Vagina (tissue), 2 donors: ENCODE measurements around the gene PARVA.

Experiments used
- POLR2AphosphoS5 ChIP-seq, 2 donors: sonication (generic); formaldehyde crosslinking; IDR thresholded peaks; one replicate each; pipeline ENCODE4 v1.9.0; 2017; ENCODE audit warnings: antibody characterized with exemption in 2 of 2, mild to moderate bottlenecking in 2 of 2, low read depth in 1 of 2; ENCODE audit not compliant: insufficient read depth in 1 of 2
- TF ChIP-seq, protein P1 (sequence below), 3 experiments: fragments of 450-650 bp in 2 of 3; fragments of 200-600 bp in 1 of 3; sonication (generic) in 1 of 3; IDR thresholded peaks; one replicate each; pipeline ENCODE4 v1.5.1; 2017 to 2019; ENCODE audit warnings: antibody characterized with exemption in 3 of 3, mild to moderate bottlenecking in 2 of 3, moderate library complexity in 2 of 3

DNA sequence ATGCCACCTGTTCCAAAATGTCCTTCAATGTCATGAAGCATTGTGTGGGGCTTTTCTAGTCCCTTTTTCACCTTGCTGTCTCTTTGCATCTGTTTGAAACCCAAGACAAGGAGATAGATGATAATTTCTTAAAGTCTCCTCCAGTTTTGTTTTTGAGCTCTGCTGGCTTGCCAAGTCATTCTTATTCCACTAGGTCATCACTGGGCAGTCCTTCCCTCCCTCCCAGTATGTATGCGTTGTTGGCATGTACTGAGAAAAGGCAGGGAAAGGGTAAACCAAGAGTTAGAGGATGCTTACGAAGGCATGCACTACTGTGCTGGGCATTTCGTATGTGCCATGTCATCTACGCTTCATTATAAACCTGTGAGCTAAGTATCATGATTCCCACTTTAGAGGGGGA lies 78.6 kb downstream of the PARVA start:
- TF ChIP-seq, protein P1, sequence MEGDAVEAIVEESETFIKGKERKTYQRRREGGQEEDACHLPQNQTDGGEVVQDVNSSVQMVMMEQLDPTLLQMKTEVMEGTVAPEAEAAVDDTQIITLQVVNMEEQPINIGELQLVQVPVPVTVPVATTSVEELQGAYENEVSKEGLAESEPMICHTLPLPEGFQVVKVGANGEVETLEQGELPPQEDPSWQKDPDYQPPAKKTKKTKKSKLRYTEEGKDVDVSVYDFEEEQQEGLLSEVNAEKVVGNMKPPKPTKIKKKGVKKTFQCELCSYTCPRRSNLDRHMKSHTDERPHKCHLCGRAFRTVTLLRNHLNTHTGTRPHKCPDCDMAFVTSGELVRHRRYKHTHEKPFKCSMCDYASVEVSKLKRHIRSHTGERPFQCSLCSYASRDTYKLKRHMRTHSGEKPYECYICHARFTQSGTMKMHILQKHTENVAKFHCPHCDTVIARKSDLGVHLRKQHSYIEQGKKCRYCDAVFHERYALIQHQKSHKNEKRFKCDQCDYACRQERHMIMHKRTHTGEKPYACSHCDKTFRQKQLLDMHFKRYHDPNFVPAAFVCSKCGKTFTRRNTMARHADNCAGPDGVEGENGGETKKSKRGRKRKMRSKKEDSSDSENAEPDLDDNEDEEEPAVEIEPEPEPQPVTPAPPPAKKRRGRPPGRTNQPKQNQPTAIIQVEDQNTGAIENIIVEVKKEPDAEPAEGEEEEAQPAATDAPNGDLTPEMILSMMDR (IDR thresholded peaks at IDR 0.05) = no peak
- no peak for TF ChIP-seq POLR2AphosphoS5 (IDR thresholded peaks at IDR 0.05; ENCODE audit: insufficient read depth in 1 of 2, low read depth in 1 of 2)
